Upper lobe of right lung (tissue), 1 donor: ENCODE results near the gene PHYKPL. TPM values are rescaled to one million over a fixed set of nuclear protein-coding genes. Genes with fewer than 3 reads are reported as not detected.
A peak's percentile ranks its signal among the peaks of the same experiment; 100 is the strongest.
"Not testable (repeated sequence)": the region's sequence is repeated elsewhere in the genome, so short reads cannot be mapped to it uniquely, and the experiment has no call there.

Experiments used
- ATAC-seq: fragments of 200-7000 bp; cut with Tn5 transposase; one replicate; pipeline ENCODE4 v1.9.1; 2020; ENCODE audit warnings: mild to moderate bottlenecking, moderate library complexity
- DNase-seq: peaks from one replicate; pipeline ENCODE4 v3.0.0-alpha.2; 2020
- H3K27ac ChIP-seq: fragments of 200-600 bp; one replicate; pipeline ENCODE4 v1.8.0; 2022
- H3K27me3 ChIP-seq: fragments of 200-600 bp; one replicate; pipeline ENCODE4 v1.8.0; 2022; ENCODE audit warnings: mild to moderate bottlenecking
- H3K36me3 ChIP-seq: fragments of 200-600 bp; one replicate; pipeline ENCODE4 v1.8.0; 2022
- H3K4me1 ChIP-seq: fragments of 200-600 bp; one replicate; pipeline ENCODE4 v1.8.0; 2022
- H3K4me3 ChIP-seq: fragments of 200-600 bp; one replicate; pipeline ENCODE4 v1.8.0; 2022; ENCODE audit warnings: mild to moderate bottlenecking
- H3K9me3 ChIP-seq: fragments of 200-600 bp; one replicate; pipeline ENCODE4 v1.8.0; 2022
- intact Hi-C: fragments of 100-400 bp; cut with DNase I; formaldehyde crosslinking; loops from one replicate; pipeline ENCODE4 v1.11.0; 2022
- total RNA-seq: library from RNA; stranded (reverse); fragmentation: NEBNext Ultra II Directional; extraction: Animal tissue kit (Norgen Biotek cat#: 25700); gene quantifications from one replicate; pipeline ENCODE4 v1.2.1, GENCODE V29; 2021
- TF ChIP-seq, protein P1 (sequence below): fragments of 200-600 bp; IDR thresholded peaks from one replicate; pipeline ENCODE4 v1.8.0; 2022; ENCODE audit warnings: antibody characterized with exemption
- donor health status: DM: no; HTN: yes; CAD: no; lungs with severe emphysema.

PHYKPL gene
- total RNA-seq, 1 donor from 2014 or later = 96.1 TPM

- Histone ChIP-seq H3K36me3 (peaks cover 34% of the 10 kb centered on the region), H3K4me1 (peaks cover 54% of the 10 kb centered on the region), H3K27me3 (no peaks in the 10 kb centered on the region), H3K27ac (peak overlapping the region; percentile 97), H3K9me3 (no peaks in the 10 kb centered on the region), H3K4me3 (peak overlapping the region; percentile 98)
- DNase-seq (no peak), ATAC-seq (no peak)
- TF ChIP-seq, protein P1, sequence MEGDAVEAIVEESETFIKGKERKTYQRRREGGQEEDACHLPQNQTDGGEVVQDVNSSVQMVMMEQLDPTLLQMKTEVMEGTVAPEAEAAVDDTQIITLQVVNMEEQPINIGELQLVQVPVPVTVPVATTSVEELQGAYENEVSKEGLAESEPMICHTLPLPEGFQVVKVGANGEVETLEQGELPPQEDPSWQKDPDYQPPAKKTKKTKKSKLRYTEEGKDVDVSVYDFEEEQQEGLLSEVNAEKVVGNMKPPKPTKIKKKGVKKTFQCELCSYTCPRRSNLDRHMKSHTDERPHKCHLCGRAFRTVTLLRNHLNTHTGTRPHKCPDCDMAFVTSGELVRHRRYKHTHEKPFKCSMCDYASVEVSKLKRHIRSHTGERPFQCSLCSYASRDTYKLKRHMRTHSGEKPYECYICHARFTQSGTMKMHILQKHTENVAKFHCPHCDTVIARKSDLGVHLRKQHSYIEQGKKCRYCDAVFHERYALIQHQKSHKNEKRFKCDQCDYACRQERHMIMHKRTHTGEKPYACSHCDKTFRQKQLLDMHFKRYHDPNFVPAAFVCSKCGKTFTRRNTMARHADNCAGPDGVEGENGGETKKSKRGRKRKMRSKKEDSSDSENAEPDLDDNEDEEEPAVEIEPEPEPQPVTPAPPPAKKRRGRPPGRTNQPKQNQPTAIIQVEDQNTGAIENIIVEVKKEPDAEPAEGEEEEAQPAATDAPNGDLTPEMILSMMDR = no peak
- intact Hi-C loops = no loop called here
Observed at GRCh38 chr5:178232920-178233429, 373 bp upstream of the PHYKPL start.

DNA sequence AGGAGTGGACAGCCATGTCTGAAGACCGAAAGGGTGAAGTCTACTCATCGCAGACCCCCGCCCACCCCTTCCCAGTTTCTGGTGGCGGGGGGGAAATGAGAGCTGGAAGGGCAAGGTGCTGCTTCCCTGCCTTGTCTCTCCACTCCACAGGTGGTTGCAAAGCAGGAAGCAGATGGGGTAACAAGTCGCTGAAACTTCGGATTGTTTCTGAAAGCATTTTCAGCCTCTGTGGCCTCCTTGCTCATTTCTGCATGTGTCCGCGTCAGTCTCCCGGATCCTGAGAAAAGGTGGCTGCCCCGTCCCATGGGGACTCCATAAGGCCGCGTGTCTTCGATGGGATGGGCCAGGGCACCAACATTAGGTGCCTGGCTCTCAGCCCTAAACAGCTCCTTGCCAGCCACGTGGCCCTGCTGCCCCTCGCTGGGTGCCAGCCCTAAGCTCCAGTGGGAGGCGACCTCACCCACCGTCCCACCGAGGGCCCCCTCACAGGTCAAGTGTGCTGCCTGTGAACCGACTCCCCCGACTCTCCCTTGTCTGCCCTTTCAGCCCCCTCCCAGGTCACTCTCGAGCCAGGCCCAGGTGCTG lies 971 bp downstream of the PHYKPL start:
- H3K36me3 ChIP-seq = peaks cover 42% of the 10 kb centered on the region
- peak overlapping the region; percentile 97 for H3K27ac ChIP-seq
- no peaks in the 10 kb centered on the region for H3K27me3 ChIP-seq
- no peaks in the 10 kb centered on the region for H3K9me3 ChIP-seq
- DNase-seq (no peak), ATAC-seq (no peak)
- TF ChIP-seq, protein P1 = no peak
- peak overlapping the region; percentile 98 for H3K4me3 ChIP-seq
- intact Hi-C loops = no loop called here
- peaks cover 41% of the 10 kb centered on the region for H3K4me1 ChIP-seq

GRCh38 chr5:178230879-178231538 lies 1.6 kb downstream of the PHYKPL start:
- peaks cover 35% of the 10 kb centered on the region for H3K4me1 ChIP-seq
- H3K36me3 ChIP-seq = peaks cover 44% of the 10 kb centered on the region
- TF ChIP-seq, protein P1 = no peak
- no peaks in the 10 kb centered on the region for H3K9me3 ChIP-seq
- ATAC-seq (no peak), DNase-seq (no peak)
- no peak overlapping the region for H3K27ac ChIP-seq
- peak overlapping the region; percentile 98 for H3K4me3 ChIP-seq
- no peaks in the 10 kb centered on the region for H3K27me3 ChIP-seq
- intact Hi-C loops = no loop called here

DNA sequence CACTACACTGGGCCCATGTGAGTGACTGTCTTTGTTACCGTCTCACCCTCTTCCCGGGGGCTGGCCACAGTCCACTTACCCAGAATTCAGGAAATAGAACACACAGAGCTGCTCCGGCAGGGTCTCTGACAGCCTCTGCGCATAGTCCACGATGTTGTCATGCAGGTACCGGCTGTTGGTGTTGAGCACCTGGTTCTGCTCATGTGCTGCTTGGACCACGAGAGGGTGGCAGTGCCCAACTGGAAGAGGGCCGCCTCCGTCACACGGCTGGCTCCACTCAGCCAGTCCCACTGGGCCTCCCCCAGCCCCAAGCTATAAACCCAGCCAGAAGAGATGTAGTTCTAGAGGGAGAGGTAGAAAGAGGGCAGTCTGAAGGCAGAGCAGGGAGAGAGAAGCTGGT lies 2.7 kb downstream of the PHYKPL start:
- TF ChIP-seq, protein P1 = no peak
- H3K9me3 ChIP-seq = no peaks in the 10 kb centered on the region
- no peak for ATAC-seq
- H3K27ac ChIP-seq = no peak overlapping the region
- H3K36me3 ChIP-seq = peaks cover 55% of the 10 kb centered on the region
- no peak for DNase-seq
- intact Hi-C loops = no loop called here
- peaks cover 24% of the 10 kb centered on the region for H3K4me1 ChIP-seq
- H3K4me3 ChIP-seq = no peak overlapping the region
- H3K27me3 ChIP-seq = no peaks in the 10 kb centered on the region

- Histone ChIP-seq H3K36me3 (peaks cover 57% of the 10 kb centered on the region), H3K4me1 (peaks cover 19% of the 10 kb centered on the region)
- H3K4me3 ChIP-seq, H3K27ac ChIP-seq, DNase-seq, H3K27me3 ChIP-seq, intact Hi-C loops, ATAC-seq, H3K9me3 ChIP-seq: not testable (repeated sequence)
Observed at GRCh38 chr5:178229111-178229510, 3.5 kb downstream of the PHYKPL start.

- no peaks in the 10 kb centered on the region for H3K9me3 ChIP-seq
- no peak overlapping the region for H3K27ac ChIP-seq
- ATAC-seq (no peak), DNase-seq (no peak)
- TF ChIP-seq, protein P1 = no peak
- H3K4me1 ChIP-seq = peaks cover 19% of the 10 kb centered on the region
- H3K36me3 ChIP-seq = peaks cover 60% of the 10 kb centered on the region
- no peaks in the 10 kb centered on the region for H3K27me3 ChIP-seq
- intact Hi-C loops = no loop called here
- no peak overlapping the region for H3K4me3 ChIP-seq
Observed at GRCh38 chr5:178228609-178229008, 4.0 kb downstream of the PHYKPL start.
